ENCODE measurements around the gene CTDP1. TPM values are rescaled to one million over a fixed set of nuclear protein-coding genes. Genes with fewer than 3 reads are reported as not detected.

The CTDP1 gene
- total RNA-seq, 1 experiment from 2014 or later, result 33.7 TPM

- H3T11ph ChIP-seq (ENCODE audit: low read length), result no peak overlapping the region
- TF ChIP-seq CTCF (conservative IDR thresholded peaks at IDR 0.05), result peak; percentile 22; the same call in 1 of the 3 replicates
- Mint-ChIP-seq H3K4me1 (peaks cover 26 to 29% of the 10 kb centered on the region in 2 experiments), H3K4me3 (peak overlapping the region in 1 of 2 experiments; percentile 37; a peak in 2 of 5 replicates), H3K9me3 (peaks cover 3 to 6% of the 10 kb centered on the region in 2 experiments; a peak in 4 of 5 replicates), H3K27ac (no peak overlapping the region; a peak in 1 of 7 replicates), H3K36me3 (ENCODE audit: insufficient read depth in 1 of 3, low read depth in 3 of 3) (peaks cover 0 to 9% (median 0%) of the 10 kb centered on the region in 3 experiments; a peak in 1 of 7 replicates), H3K27me3 (ENCODE audit: low read depth) (peaks cover 23% of the 10 kb centered on the region)
- H4K91ac ChIP-seq (ENCODE audit: insufficient read length, low read depth, low read length), result no peak overlapping the region
- no peak overlapping the region for H3K4ac ChIP-seq (ENCODE audit: low read depth, low read length)
- H4K20me1 ChIP-seq (ENCODE audit: control insufficient read depth, insufficient read depth, insufficient read length), result no peaks in the 10 kb centered on the region
- no peak overlapping the region for H3K27ac ChIP-seq (ENCODE audit: insufficient read length, low read depth, low read length)
- DNase-seq, result peak; percentile 57
- no peaks in the 10 kb centered on the region for H3K23me2 ChIP-seq (ENCODE audit: insufficient read length, low read depth, low read length, poor library complexity, severe bottlenecking)
- H4K8ac ChIP-seq (replicated peaks; ENCODE audit: insufficient read length, low read depth, low read length), result no peak overlapping the region
- no peak overlapping the region for H2BK20ac ChIP-seq (ENCODE audit: low read depth, low read length, poor library complexity, severe bottlenecking)
- no peak overlapping the region for H3K14ac ChIP-seq (ENCODE audit: insufficient read depth, low read length)
- H3K9me3 ChIP-seq (ENCODE audit: control insufficient read depth, low read depth, low read length), result no peaks in the 10 kb centered on the region
- H2BK5ac ChIP-seq (ENCODE audit: insufficient read length, low read length), result no peak overlapping the region
- no peak overlapping the region for H2BK15ac ChIP-seq (ENCODE audit: low read depth, low read length)
- H3K9ac ChIP-seq (ENCODE audit: extremely low read depth, insufficient read length, low read length), result no peak overlapping the region
- H3K23ac ChIP-seq (ENCODE audit: insufficient read length, low read depth, low read length), result no peak overlapping the region
- no peaks in the 10 kb centered on the region for H3K79me2 ChIP-seq (ENCODE audit: insufficient read depth, low read length)
- no peak overlapping the region for H4K5ac ChIP-seq (ENCODE audit: insufficient read length, low read depth, low read length)
- H3K4me1 ChIP-seq (ENCODE audit: insufficient read depth, low read length), result peaks cover 5% of the 10 kb centered on the region; the same call in 1 of the 2 replicates
- H2BK120ac ChIP-seq (ENCODE audit: low read depth, low read length, poor library complexity, severe bottlenecking), result no peak overlapping the region
- no peak overlapping the region for H2AK5ac ChIP-seq (ENCODE audit: insufficient read length, low read length)
- H3K27me3 ChIP-seq (ENCODE audit: insufficient read depth, low read length), result no peaks in the 10 kb centered on the region
- no peak overlapping the region for H2AFZ ChIP-seq (ENCODE audit: low read length)
- H3K4me2 ChIP-seq (ENCODE audit: insufficient read depth, insufficient read length, low read length), result no peak overlapping the region
- H3K56ac ChIP-seq (ENCODE audit: insufficient read length, low read depth, low read length), result no peak overlapping the region
- no peaks in the 10 kb centered on the region for H3K79me1 ChIP-seq (ENCODE audit: insufficient read depth, low read depth, low read length, poor library complexity, severe bottlenecking)
- no peak overlapping the region for H3K18ac ChIP-seq (ENCODE audit: insufficient read length, low read depth, low read length)
- WGBS (ENCODE audit: extremely low coverage, insufficient read length, low lambda C conversion rate), result no CpG with 5 or more reads among the region's 21 CpGs
- H2BK12ac ChIP-seq (ENCODE audit: insufficient read length, low read depth, low read length), result no peak overlapping the region
These were observed 22.1 kb upstream of the CTDP1 start for GRCh38 chr18:79657342-79657996.

Measured in H9 (cell line).